SK-N-SH (cell line): ENCODE results near the gene LRRC8E. TPM values are rescaled to one million over a fixed set of nuclear protein-coding genes. Genes with fewer than 3 reads are reported as not detected.

ENCODE experiments used
- CTCF ChIA-PET: fragments of 300-600, 350-600 bp; formaldehyde crosslinking; extraction: SDS; loops from one replicate; lab custom pipeline; 2021; lab: Yijun Ruan, JAX
- POLR2A ChIA-PET: fragments of 350-600 bp; sonication (Branson Sonifier 250); formaldehyde crosslinking; extraction: SDS; loops from one replicate; lab custom pipeline; 2020; ENCODE audit warnings: antibody characterized with exemption, inconsistent platforms; lab: Yijun Ruan, JAX
- DNase-seq: peaks from one replicate; pipeline ENCODE4 v3.0.0; 2012
- H2AFZ ChIP-seq: fragments of 200-600 bp; sonication (generic); 2 replicates; pipeline ENCODE4 v1.8.1; 2016; ENCODE audit warnings: antibody characterized with exemption, mild to moderate bottlenecking, low read depth
- H3F3A ChIP-seq: fragments of 200-600 bp; sonication (generic); replicated peaks from 2 replicates; pipeline ENCODE3; 2016; ENCODE audit warnings: antibody characterized with exemption, mild to moderate bottlenecking; ENCODE audit not compliant: insufficient read depth
- H3K27ac ChIP-seq, 2 experiments: fragments of 200-500 bp in 1 of 2; fragments of 200-600 bp in 1 of 2; sonication (Bioruptor generic) in 1 of 2; sonication (generic), shearing (Covaris generic) in 1 of 2; 2 replicates each; pipeline versions ENCODE4 v1.5.1 to v1.6.1; 2014 to 2016; ENCODE audit warnings: low read depth in 2 of 2, inconsistent platforms in 1 of 2, low read length in 1 of 2, mild to moderate bottlenecking in 1 of 2, mixed read lengths in 1 of 2
- H3K27me3 ChIP-seq: fragments of 200-600 bp; sonication (generic), shearing (Covaris generic); 2 replicates; pipeline ENCODE4 v1.6.1; 2016; ENCODE audit warnings: mixed run types; ENCODE audit not compliant: insufficient read depth
- H3K36me3 ChIP-seq, 2 experiments: fragments of 200-500 bp in 1 of 2; fragments of 200-600 bp in 1 of 2; sonication (Bioruptor generic) in 1 of 2; sonication (generic) in 1 of 2; replicated peaks in 1 of 2; 2 replicates each; pipeline versions ENCODE3 to v1.5.1; 2014 to 2016; ENCODE audit warnings: low read length in 1 of 2, mild to moderate bottlenecking in 1 of 2; ENCODE audit not compliant: insufficient read depth in 2 of 2, control insufficient read depth in 1 of 2
- H3K4me1 ChIP-seq, 2 experiments: fragments of 200-500 bp in 1 of 2; fragments of 200-600 bp in 1 of 2; sonication (Bioruptor generic) in 1 of 2; sonication (generic), shearing (Covaris generic) in 1 of 2; 2 replicates each; pipeline versions ENCODE4 v1.5.1 to v1.6.1; 2014 to 2016; ENCODE audit warnings: low read depth in 1 of 2, low read length in 1 of 2, mixed run types in 1 of 2; ENCODE audit not compliant: insufficient read depth in 2 of 2, control insufficient read depth in 1 of 2
- H3K4me2 ChIP-seq: fragments of 200-600 bp; sonication (generic), shearing (Covaris generic); 2 replicates; pipeline ENCODE4 v1.6.1; 2017; ENCODE audit warnings: mixed run types
- H3K4me3 ChIP-seq, 2 experiments: fragments of 200-500 bp in 1 of 2; fragments of 200-600 bp in 1 of 2; sonication (Bioruptor generic) in 1 of 2; sonication (generic), shearing (Covaris generic) in 1 of 2; 2 replicates each; pipeline versions ENCODE4 v1.5.1 to v1.8.1; 2014 to 2016; ENCODE audit warnings: low read depth in 2 of 2, inconsistent platforms in 1 of 2, low read length in 1 of 2, mild to moderate bottlenecking in 1 of 2, mixed read lengths in 1 of 2, moderate library complexity in 1 of 2
- H3K79me2 ChIP-seq: fragments of 200-600 bp; sonication (generic); 2 replicates; pipeline ENCODE4 v1.8.1; 2017; ENCODE audit warnings: mild to moderate bottlenecking; ENCODE audit not compliant: insufficient read depth
- H3K9ac ChIP-seq: fragments of 200-600 bp; sonication (generic); 2 replicates; pipeline ENCODE4 v1.6.1; 2017; ENCODE audit warnings: mixed run types
- H3K9me2 ChIP-seq: fragments of 200-600 bp; sonication (generic); 2 replicates; pipeline ENCODE4 v1.6.1; 2017; ENCODE audit warnings: mixed run types
- H3K9me3 ChIP-seq: fragments of 200-600 bp; sonication (generic); 2 replicates; pipeline ENCODE4 v1.6.1; 2017; ENCODE audit warnings: mixed run types, mild to moderate bottlenecking, moderate library complexity
- H4K20me1 ChIP-seq: fragments of 200-600 bp; sonication (generic); 2 replicates; pipeline ENCODE4 v1.6.1; 2017; ENCODE audit warnings: mild to moderate bottlenecking, mixed run types; ENCODE audit not compliant: insufficient read depth
- CHD2 ChIP-seq: fragments of 150-350 bp; IDR thresholded peaks from 2 replicates; pipeline ENCODE4 v1.6.1; 2018; ENCODE audit warnings: low read length; ENCODE audit not compliant: partially characterized antibody
- ELF1 ChIP-seq: IDR thresholded peaks from 2 replicates; pipeline ENCODE4 v1.4.0; 2012
- EZH2phosphoT487 ChIP-seq: fragments of 200-600 bp; sonication (generic); IDR thresholded peaks from 2 replicates; pipeline ENCODE4 v1.6.1; 2017; ENCODE audit warnings: low read depth, mixed run types, mild to moderate bottlenecking, antibody characterized with exemption, moderate library complexity, borderline replicate concordance
- MXI1 ChIP-seq: IDR thresholded peaks from 2 replicates; pipeline ENCODE4 v1.6.1; 2012; ENCODE audit warnings: mild to moderate bottlenecking, low read depth, low read length, improper control_type of control experiment
- NFIC ChIP-seq: IDR thresholded peaks from 2 replicates; pipeline ENCODE4 v1.4.0; 2012; ENCODE audit warnings: borderline replicate concordance
- NRF1 ChIP-seq: IDR thresholded peaks from 2 replicates; pipeline ENCODE4 v1.6.1; 2012; ENCODE audit warnings: low read depth, mild to moderate bottlenecking, low read length
- POLR2AphosphoS5 ChIP-seq: IDR thresholded peaks from 2 replicates; pipeline ENCODE4 v1.6.1; 2012; ENCODE audit warnings: low read depth, low read length
- RCOR1 ChIP-seq: fragments of 150-350 bp; IDR thresholded peaks from 2 replicates; pipeline ENCODE4 v1.6.1; 2017; ENCODE audit warnings: antibody characterized with exemption, low read length
- RFX5 ChIP-seq: IDR thresholded peaks from 2 replicates; pipeline ENCODE4 v1.6.1; 2012; ENCODE audit warnings: mild to moderate bottlenecking, improper control_type of control experiment, low read length
- TAF1 ChIP-seq: IDR thresholded peaks from 2 replicates; pipeline ENCODE4 v1.6.1; 2012; ENCODE audit warnings: low read depth, mild to moderate bottlenecking, low read length, moderate library complexity, borderline replicate concordance
- USF1 ChIP-seq: IDR thresholded peaks from 2 replicates; pipeline ENCODE4 v1.4.0; 2012; ENCODE audit warnings: low read depth, borderline replicate concordance
- YY1 ChIP-seq: IDR thresholded peaks from 2 replicates; pipeline ENCODE4 v1.4.0; 2012; ENCODE audit warnings: low read depth, mild to moderate bottlenecking
- WGBS: methylation state at CpG from one replicate; pipeline ENCODE4 v1.1.6; 2017; ENCODE audit warnings: low lambda C conversion rate; 5-methylcytosine and 5-hydroxymethylcytosine counted together
- polyA plus RNA-seq, 3 experiments: library from polyadenylated mRNA; depleted of rRNA; stranded (reverse); fragments of >200 nt; gene quantifications; 2 replicates each; pipeline ENCODE4 v1.2.3, GENCODE V29; 2012
- TF ChIP-seq, protein P1 (sequence below): IDR thresholded peaks from 2 replicates; pipeline ENCODE4 v1.6.1; 2012; ENCODE audit warnings: mild to moderate bottlenecking, low read depth, low read length, moderate library complexity
- TF ChIP-seq, protein P2 (sequence below): fragments of 150-350 bp; IDR thresholded peaks from 2 replicates; pipeline ENCODE4 v1.6.1; 2017; ENCODE audit warnings: antibody characterized with exemption, low read length, low read depth, borderline replicate concordance

The LRRC8E gene
- polyA plus RNA-seq, 1 of the 3 experiments (the other 2 are of a cell fraction) = 0.02 TPM

DNA sequence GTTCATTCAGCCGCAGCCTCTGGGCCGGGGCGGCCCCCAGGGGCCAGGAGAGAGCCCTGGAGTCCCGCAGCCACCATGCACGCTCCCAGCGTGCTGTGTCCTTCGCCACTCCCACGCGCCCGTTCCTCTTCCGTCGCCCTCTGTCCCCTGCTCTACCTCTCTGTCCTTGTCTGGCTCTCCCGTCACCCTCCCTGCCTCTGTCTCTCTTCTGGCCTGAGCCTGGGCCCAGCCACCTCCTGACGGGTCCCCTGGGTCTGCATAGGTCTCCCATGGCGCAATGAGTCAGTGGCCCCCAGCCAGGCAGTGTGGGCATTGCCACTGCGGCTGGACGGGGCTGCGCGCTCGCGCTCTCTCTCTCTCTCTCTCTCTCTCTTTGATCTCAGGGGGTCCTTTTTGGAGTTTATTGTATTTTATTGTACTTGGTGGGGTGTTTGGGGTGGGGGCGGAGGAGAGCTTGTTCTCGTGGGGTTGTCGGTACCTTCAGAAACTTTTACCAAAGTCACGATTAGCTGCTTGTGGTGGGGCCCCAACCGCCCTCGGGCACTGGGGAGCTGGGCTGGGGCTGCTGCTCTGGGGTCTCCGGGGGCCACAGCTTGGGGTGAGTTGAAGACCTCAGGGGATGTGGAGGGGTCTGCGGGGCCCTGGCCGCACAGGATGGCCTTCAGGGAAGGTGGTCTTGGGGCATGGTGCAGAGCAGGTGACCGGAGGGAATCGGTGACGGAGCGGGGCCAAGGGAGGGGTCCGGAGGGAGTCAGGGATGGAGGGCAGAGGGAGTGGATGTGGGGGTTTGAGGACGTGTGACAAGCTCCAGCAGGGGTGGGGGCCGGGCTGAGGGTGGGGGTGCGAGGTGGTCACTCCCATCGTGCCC is 24.6 kb downstream of the LRRC8E start:
- CTCF ChIA-PET = interaction anchor here (1.5 kb wide), 1 partner anchor 9 kb away, joined by 5 read pairs; the partner anchor contains the start of gene MAP2K7
- POLR2A ChIA-PET = no interaction called here
- H3K4me3 ChIP-seq = no peak overlapping the region
- 96% methylated on average over 33 of the region's 39 CpGs for WGBS
- H3K9me2 ChIP-seq = no peaks in the 10 kb centered on the region
- peaks cover 6% of the 10 kb centered on the region for H3F3A ChIP-seq
- peaks cover 7% of the 10 kb centered on the region; the same call in 1 of the 2 replicates for H3K27me3 ChIP-seq
- no peak overlapping the region for H3K27ac ChIP-seq
- DNase-seq = no peak
- TF ChIP-seq, protein P1, sequence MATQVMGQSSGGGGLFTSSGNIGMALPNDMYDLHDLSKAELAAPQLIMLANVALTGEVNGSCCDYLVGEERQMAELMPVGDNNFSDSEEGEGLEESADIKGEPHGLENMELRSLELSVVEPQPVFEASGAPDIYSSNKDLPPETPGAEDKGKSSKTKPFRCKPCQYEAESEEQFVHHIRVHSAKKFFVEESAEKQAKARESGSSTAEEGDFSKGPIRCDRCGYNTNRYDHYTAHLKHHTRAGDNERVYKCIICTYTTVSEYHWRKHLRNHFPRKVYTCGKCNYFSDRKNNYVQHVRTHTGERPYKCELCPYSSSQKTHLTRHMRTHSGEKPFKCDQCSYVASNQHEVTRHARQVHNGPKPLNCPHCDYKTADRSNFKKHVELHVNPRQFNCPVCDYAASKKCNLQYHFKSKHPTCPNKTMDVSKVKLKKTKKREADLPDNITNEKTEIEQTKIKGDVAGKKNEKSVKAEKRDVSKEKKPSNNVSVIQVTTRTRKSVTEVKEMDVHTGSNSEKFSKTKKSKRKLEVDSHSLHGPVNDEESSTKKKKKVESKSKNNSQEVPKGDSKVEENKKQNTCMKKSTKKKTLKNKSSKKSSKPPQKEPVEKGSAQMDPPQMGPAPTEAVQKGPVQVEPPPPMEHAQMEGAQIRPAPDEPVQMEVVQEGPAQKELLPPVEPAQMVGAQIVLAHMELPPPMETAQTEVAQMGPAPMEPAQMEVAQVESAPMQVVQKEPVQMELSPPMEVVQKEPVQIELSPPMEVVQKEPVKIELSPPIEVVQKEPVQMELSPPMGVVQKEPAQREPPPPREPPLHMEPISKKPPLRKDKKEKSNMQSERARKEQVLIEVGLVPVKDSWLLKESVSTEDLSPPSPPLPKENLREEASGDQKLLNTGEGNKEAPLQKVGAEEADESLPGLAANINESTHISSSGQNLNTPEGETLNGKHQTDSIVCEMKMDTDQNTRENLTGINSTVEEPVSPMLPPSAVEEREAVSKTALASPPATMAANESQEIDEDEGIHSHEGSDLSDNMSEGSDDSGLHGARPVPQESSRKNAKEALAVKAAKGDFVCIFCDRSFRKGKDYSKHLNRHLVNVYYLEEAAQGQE = no peak
- TF ChIP-seq EZH2phosphoT487 (no peak), RCOR1 (no peak), CHD2 (no peak), YY1 (no peak), NFIC (no peak), TAF1 (no peak), NRF1 (no peak), ELF1 (no peak), POLR2AphosphoS5 (no peak), MXI1 (no peak), RFX5 (no peak), USF1 (no peak)
- TF ChIP-seq, protein P2, sequence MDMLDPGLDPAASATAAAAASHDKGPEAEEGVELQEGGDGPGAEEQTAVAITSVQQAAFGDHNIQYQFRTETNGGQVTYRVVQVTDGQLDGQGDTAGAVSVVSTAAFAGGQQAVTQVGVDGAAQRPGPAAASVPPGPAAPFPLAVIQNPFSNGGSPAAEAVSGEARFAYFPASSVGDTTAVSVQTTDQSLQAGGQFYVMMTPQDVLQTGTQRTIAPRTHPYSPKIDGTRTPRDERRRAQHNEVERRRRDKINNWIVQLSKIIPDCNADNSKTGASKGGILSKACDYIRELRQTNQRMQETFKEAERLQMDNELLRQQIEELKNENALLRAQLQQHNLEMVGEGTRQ = no peak
- H3K4me2 ChIP-seq = no peak overlapping the region
- H2AFZ ChIP-seq = no peak overlapping the region
- peaks cover 5% of the 10 kb centered on the region for H4K20me1 ChIP-seq
- peaks cover 6% of the 10 kb centered on the region; the same call in 1 of the 2 replicates for H3K79me2 ChIP-seq
- H3K4me1 ChIP-seq = peaks cover 0 to 9% of the 10 kb centered on the region in 2 experiments; a peak in 2 of 4 replicates
- H3K9ac ChIP-seq = no peak overlapping the region
- peaks cover 0 to 35% of the 10 kb centered on the region in 2 experiments for H3K36me3 ChIP-seq
- H3K9me3 ChIP-seq = no peaks in the 10 kb centered on the region
